GM10266 (cell line): ENCODE measurements around the gene LSS.

ENCODE experiments used
- DNase-seq: peaks from one replicate; pipeline ENCODE4 v3.0.0; 2012; ENCODE audit errors: extremely low spot score
- TF ChIP-seq, protein P1 (sequence below): IDR thresholded peaks from 2 replicates; pipeline ENCODE4 v1.5.1; 2012; ENCODE audit warnings: mild to moderate bottlenecking, low read depth; ENCODE audit not compliant: control insufficient read depth, insufficient read depth; ENCODE audit errors: missing control alignments

LSS gene

DNA sequence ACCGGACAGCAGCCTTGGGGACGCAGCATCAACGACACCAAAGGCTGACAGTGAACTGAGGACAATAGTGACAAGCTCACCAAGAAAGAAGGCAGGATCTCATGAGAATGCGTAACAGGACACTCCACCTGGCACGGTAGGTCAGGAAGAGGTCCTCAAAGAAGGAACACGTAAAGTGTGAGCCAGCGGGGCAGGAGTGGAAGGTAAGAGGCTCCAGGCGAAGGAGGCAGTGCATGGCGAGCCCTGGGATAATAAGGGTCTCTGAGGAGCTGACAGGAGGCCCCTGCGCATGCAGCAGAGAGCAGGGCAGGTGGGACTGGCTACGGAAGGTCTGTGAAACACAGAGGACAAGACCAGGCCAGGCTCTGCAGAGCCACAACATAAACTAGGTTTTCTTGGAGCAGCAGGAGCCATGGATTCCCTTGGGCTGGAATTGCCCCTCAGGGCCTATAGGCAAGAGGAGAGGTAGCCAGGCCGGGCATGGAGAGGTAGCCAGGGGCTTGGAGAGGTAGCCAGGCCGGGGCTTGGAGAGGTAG is 8.2 kb downstream of the LSS start:
- TF ChIP-seq, protein P1, sequence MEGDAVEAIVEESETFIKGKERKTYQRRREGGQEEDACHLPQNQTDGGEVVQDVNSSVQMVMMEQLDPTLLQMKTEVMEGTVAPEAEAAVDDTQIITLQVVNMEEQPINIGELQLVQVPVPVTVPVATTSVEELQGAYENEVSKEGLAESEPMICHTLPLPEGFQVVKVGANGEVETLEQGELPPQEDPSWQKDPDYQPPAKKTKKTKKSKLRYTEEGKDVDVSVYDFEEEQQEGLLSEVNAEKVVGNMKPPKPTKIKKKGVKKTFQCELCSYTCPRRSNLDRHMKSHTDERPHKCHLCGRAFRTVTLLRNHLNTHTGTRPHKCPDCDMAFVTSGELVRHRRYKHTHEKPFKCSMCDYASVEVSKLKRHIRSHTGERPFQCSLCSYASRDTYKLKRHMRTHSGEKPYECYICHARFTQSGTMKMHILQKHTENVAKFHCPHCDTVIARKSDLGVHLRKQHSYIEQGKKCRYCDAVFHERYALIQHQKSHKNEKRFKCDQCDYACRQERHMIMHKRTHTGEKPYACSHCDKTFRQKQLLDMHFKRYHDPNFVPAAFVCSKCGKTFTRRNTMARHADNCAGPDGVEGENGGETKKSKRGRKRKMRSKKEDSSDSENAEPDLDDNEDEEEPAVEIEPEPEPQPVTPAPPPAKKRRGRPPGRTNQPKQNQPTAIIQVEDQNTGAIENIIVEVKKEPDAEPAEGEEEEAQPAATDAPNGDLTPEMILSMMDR: no peak
- no peak for DNase-seq

DNA sequence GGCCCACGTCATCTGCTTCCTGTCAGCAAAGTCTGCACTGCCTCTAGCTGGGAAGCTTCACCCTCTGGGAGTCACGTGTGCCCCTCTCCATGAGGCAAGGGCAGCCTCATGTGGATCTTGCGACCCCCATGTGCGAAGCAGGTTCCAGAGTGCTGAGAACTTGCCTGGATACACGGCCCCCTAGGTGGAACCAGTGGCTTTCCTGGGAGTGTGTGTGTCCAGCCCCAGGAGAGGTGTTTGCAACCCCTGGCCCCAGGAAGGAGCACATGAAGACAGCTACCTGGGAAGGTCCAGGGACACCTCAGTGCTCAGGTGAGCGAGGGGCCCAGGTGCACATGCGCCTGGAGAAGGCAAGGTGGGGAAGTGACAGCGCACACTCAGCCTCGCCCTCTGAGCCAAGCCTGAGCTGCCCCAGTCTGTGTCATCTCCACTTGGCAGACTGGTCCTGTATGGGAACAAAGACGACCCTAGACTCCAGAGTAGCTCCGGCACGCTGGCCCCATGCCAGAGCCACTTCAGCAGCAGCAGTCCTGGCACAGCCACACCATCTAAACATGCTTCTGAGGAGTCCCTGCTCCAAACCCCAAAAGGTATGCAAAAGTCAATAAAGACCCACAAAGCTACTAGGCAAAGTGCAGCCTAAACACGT is 8.9 kb downstream of the LSS start:
- DNase-seq: no peak
- TF ChIP-seq, protein P1: no peak

DNA sequence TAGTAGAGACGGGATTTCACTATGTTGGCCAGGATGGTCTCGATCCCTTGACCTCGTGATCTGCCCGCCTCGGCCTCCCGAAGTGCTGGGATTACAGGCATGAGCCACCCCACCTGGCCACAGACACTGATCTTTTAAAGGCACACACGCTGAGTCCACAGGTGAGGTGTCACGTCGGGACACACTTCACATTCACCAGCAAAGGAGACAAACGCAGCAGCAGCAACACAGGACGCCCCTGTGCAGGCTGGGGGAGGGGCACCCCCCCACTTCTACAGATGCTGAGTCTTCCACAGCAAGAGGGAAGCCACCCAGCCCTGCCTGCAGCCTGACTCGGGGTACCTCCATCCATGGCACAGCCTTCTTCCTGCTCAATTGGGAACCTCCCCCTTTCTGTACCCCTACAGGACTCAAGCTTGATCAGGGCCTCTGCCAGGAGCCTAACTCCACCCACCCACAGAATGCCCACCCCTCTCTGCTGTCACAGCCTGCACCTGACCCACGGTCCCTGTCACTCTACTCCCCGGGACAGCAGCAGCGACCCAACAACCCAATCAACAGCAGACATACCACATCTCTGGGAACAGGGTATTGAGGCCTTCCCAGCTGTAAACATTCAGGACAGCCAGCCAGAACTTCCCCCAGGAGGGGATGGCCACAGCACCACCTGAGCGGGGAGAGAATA is 9.5 kb downstream of the LSS start:
- TF ChIP-seq, protein P1: no peak
- no peak for DNase-seq

DNA sequence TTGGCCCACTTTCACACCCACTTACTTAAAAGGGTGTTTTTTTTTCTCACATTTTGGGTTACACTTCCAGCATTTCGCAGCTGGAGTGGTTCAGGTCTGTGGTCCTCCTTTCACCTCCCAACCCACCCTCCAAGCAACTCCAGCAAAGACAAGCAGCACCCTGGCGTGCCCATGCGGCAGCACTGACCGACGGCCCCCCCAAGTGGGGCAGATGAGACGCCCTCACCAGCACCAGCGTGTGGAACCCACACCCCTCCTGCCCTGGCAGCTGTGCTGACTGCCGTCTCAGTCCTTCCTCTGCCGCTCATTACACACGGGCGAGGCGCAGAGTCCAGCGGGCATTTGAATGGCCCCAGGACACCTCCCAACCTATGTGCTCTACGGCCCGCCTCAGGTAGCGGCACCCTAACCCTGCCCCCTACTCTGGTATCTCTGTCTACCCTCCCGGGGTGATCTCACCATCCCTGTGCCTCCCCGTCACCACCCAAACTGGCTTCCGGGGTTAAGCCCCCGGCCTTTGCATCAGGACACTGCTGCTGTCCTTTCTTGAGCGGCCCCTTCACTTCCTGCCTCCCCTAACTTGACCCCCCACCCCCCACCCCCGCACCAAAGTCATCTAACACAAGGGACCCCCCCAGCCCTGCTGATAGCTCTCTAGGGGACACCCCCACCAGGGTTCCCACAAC is 10.9 kb downstream of the LSS start:
- DNase-seq: no peak
- TF ChIP-seq, protein P1: no peak

DNA sequence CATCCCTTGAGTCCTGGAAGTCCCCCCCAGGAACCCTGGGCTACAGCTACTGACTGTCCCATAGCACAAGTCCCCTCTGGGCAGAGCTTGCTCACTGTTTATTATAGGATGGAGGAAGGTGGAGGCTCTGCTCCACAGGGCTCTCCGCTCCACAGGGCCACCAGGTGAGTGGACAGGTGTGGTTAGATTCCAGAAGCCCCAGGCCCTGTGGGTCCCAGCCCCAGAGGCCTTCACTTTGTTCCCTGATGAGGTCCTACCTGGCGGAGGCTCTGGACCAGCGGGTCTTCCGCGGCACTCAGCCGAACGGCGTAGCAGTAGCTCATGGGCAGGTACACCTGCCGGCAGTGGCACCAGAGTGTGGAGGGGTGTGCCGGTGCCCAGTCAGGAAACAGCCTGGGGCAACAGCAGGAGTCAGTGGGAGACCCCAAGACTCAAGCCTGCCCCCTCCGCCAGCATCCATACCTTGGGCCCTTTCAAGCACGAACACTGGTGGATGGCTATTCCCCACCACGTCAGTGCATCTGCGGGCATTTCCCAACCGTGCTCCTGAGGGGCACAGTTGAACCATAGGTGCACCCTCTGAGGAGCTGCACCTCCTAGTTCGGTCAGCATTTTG is 12.3 kb downstream of the LSS start:
- TF ChIP-seq, protein P1: no peak

GRCh38 chr21:46215436-46216131 is 13.0 kb downstream of the LSS start:
- DNase-seq: no peak
- TF ChIP-seq, protein P1: no peak

More for the DNA sequence above, 12.3 kb downstream of the LSS start:
- DNase-seq: no peak
